Measurements from ENCODE around the gene DSN1.

DNA sequence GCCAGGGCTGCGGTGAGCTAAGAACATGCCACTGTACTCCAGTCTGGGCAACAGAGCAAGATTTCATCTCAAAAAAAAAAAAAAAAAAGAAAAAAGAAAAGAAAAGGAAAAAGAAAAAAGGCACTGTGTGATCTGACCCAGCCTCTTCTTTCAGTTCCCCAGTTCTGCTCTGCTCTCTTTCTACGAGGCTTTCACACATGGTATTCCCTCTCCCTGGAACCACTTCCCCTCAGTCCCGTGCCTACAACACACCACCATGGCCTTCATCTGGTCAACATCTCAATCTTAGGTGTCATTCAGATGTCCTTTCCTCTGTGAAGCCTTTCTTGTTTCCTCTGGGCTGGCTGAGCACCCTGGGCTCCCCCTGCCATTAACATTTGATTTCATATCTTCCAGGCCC, 2.3 kb upstream of the DSN1 start:
- TF ChIP-seq, protein P1, sequence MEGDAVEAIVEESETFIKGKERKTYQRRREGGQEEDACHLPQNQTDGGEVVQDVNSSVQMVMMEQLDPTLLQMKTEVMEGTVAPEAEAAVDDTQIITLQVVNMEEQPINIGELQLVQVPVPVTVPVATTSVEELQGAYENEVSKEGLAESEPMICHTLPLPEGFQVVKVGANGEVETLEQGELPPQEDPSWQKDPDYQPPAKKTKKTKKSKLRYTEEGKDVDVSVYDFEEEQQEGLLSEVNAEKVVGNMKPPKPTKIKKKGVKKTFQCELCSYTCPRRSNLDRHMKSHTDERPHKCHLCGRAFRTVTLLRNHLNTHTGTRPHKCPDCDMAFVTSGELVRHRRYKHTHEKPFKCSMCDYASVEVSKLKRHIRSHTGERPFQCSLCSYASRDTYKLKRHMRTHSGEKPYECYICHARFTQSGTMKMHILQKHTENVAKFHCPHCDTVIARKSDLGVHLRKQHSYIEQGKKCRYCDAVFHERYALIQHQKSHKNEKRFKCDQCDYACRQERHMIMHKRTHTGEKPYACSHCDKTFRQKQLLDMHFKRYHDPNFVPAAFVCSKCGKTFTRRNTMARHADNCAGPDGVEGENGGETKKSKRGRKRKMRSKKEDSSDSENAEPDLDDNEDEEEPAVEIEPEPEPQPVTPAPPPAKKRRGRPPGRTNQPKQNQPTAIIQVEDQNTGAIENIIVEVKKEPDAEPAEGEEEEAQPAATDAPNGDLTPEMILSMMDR (IDR thresholded peaks at IDR 0.05) = no peak
- TF ChIP-seq EZH2 (IDR thresholded peaks at IDR 0.05) (no peak), EZH2phosphoT487 (IDR thresholded peaks at IDR 0.05) (no peak)
